ENCODE data around the gene CRTAC1.

The CRTAC1 gene

GRCh38 chr10:97882142-97883091, 148.0 kb downstream of the CRTAC1 start:
- DNase-seq (ENCODE audit: extremely low spot score, insufficient read length, low read depth): no peak

GRCh38 chr10:97880109-97880508, 150.3 kb downstream of the CRTAC1 start:
- no peak for DNase-seq (ENCODE audit: extremely low spot score, insufficient read length, low read depth)
- no peak for FAIRE-seq

More at GRCh38 chr10:97882142-97883091, 148.0 kb downstream of the CRTAC1 start:
- no peak for FAIRE-seq

- no peak for FAIRE-seq
- no peak for DNase-seq (ENCODE audit: extremely low spot score, insufficient read length, low read depth)
These were observed 151.2 kb downstream of the CRTAC1 start for GRCh38 chr10:97879241-97879640.

GRCh38 chr10:97876402-97876801, 154.0 kb downstream of the CRTAC1 start:
- DNase-seq (ENCODE audit: extremely low spot score, insufficient read length, low read depth) (no peak), FAIRE-seq (no peak)

GRCh38 chr10:97875391-97875790, 155.0 kb downstream of the CRTAC1 start:
- no peak for DNase-seq (ENCODE audit: extremely low spot score, insufficient read length, low read depth)
- FAIRE-seq: no peak

- FAIRE-seq: no peak
- no peak for DNase-seq (ENCODE audit: extremely low spot score, insufficient read length, low read depth)
These were observed 156.1 kb downstream of the CRTAC1 start for GRCh38 chr10:97874332-97874731.

- FAIRE-seq (no peak), DNase-seq (ENCODE audit: extremely low spot score, insufficient read length, low read depth) (no peak)
These were observed 156.9 kb downstream of the CRTAC1 start for GRCh38 chr10:97873569-97873968.

GRCh38 chr10:97870990-97871389, 159.4 kb downstream of the CRTAC1 start:
- FAIRE-seq (no peak), DNase-seq (ENCODE audit: extremely low spot score, insufficient read length, low read depth) (no peak)

GRCh38 chr10:97869091-97870042, 161.1 kb downstream of the CRTAC1 start:
- DNase-seq (ENCODE audit: extremely low spot score, insufficient read length, low read depth) (peak; percentile 77), FAIRE-seq (peak; percentile 83)

- no peak for DNase-seq (ENCODE audit: extremely low spot score, insufficient read length, low read depth)
- FAIRE-seq: no peak
These were observed 162.2 kb downstream of the CRTAC1 start for GRCh38 chr10:97868134-97868685.

- FAIRE-seq (no peak), DNase-seq (ENCODE audit: extremely low spot score, insufficient read length, low read depth) (no peak)
These were observed 163.1 kb downstream of the CRTAC1 start for GRCh38 chr10:97867220-97867800.

GRCh38 chr10:97866524-97867219, 163.7 kb downstream of the CRTAC1 start:
- no peak for DNase-seq (ENCODE audit: extremely low spot score, insufficient read length, low read depth)

GRCh38 chr10:97865488-97865887, 164.9 kb downstream of the CRTAC1 start:
- FAIRE-seq: no peak
- no peak for DNase-seq (ENCODE audit: extremely low spot score, insufficient read length, low read depth)

More at GRCh38 chr10:97866524-97867219, 163.7 kb downstream of the CRTAC1 start:
- FAIRE-seq: no peak

- FAIRE-seq (no peak), DNase-seq (ENCODE audit: extremely low spot score, insufficient read length, low read depth) (no peak)
These were observed 166.6 kb downstream of the CRTAC1 start for GRCh38 chr10:97863808-97864207.

GRCh38 chr10:97861924-97862323, 168.5 kb downstream of the CRTAC1 start:
- FAIRE-seq: no peak
- DNase-seq (ENCODE audit: extremely low spot score, insufficient read length, low read depth): no peak

- DNase-seq (ENCODE audit: extremely low spot score, insufficient read length, low read depth) (no peak), FAIRE-seq (no peak)
These were observed 169.2 kb downstream of the CRTAC1 start for GRCh38 chr10:97861097-97861750.

- no peak for DNase-seq (ENCODE audit: extremely low spot score, insufficient read length, low read depth)
These were observed 172.4 kb downstream of the CRTAC1 start for GRCh38 chr10:97858001-97858439.

GRCh38 chr10:97854743-97855142, 175.7 kb downstream of the CRTAC1 start:
- no peak for FAIRE-seq
- DNase-seq (ENCODE audit: extremely low spot score, insufficient read length, low read depth): no peak

More at GRCh38 chr10:97858001-97858439, 172.4 kb downstream of the CRTAC1 start:
- no peak for FAIRE-seq

Measured in GM18507 (cell line).